Measurements from ENCODE around the gene ZNF593.

ZNF593 gene

GRCh38 chr1:26162220-26162709 lies 7.4 kb upstream of the ZNF593 start:
- Histone ChIP-seq H3K36me3 (no peaks in the 10 kb centered on the region), H4K20me1 (no peaks in the 10 kb centered on the region), H3K4me1 (peaks cover 47 to 85% (median 77%) of the 10 kb centered on the region in 10 experiments), H3K27ac (peak overlapping the region in 9 of 11 experiments; percentile 50 to 88 (median 83); a peak in 15 of 22 replicates), H3K4me2 (peak overlapping the region; percentile 93 to 100 (median 97)), H3K27me3 (peaks cover 0 to 29% (median 6%) of the 10 kb centered on the region in 11 experiments; a peak in 9 of 22 replicates), H3K9me3 (replicated peaks in 1 of 11) (no peaks in the 10 kb centered on the region), H3K9ac (peak overlapping the region; percentile 62 to 87 (median 79); a peak in 21 of 22 replicates), H3K4me3 (peak overlapping the region; percentile 53 to 68 (median 60))
- TF ChIP-seq Cebpa-rat (IDR thresholded peaks at IDR 0.05) = no peak

GRCh38 chr1:26163684-26164035 lies 6.0 kb upstream of the ZNF593 start:
- no peak for TF ChIP-seq Cebpa-rat (IDR thresholded peaks at IDR 0.05)
- Histone ChIP-seq H3K27me3 (peaks cover 0 to 29% (median 6%) of the 10 kb centered on the region in 11 experiments; a peak in 9 of 22 replicates), H4K20me1 (no peaks in the 10 kb centered on the region), H3K36me3 (no peaks in the 10 kb centered on the region), H3K27ac (peak overlapping the region in 1 of 11 experiments; percentile 26; a peak in 1 of 22 replicates), H3K4me3 (peak overlapping the region; percentile 46 to 68 (median 54)), H3K4me1 (peaks cover 42 to 71% (median 63%) of the 10 kb centered on the region in 10 experiments), H3K4me2 (peak overlapping the region; percentile 74 to 95 (median 91)), H3K9me3 (replicated peaks in 1 of 11) (no peaks in the 10 kb centered on the region), H3K9ac (peak overlapping the region in 10 of 11 experiments; percentile 47 to 75 (median 68); a peak in 18 of 22 replicates)

GRCh38 chr1:26164036-26164860 lies 5.5 kb upstream of the ZNF593 start:
- Histone ChIP-seq H3K27me3 (peaks cover 0 to 29% (median 6%) of the 10 kb centered on the region in 11 experiments; a peak in 9 of 22 replicates), H3K4me3 (peak overlapping the region; percentile 46 to 68 (median 54)), H3K4me2 (peak overlapping the region; percentile 74 to 95 (median 91))

GRCh38 chr1:26164861-26165842 lies 4.6 kb upstream of the ZNF593 start:
- TF ChIP-seq Cebpa-rat (IDR thresholded peaks at IDR 0.05) = no peak
- peak overlapping the region; percentile 74 to 95 (median 91) for H3K4me2 ChIP-seq
- H3K9ac ChIP-seq = peak overlapping the region in 9 of 11 experiments; percentile 51 to 75 (median 68); a peak in 15 of 22 replicates
- H3K9me3 ChIP-seq (replicated peaks in 1 of 11) = no peaks in the 10 kb centered on the region
- peak overlapping the region in 7 of 10 experiments; percentile 46 to 57 (median 52); a peak in 10 of 20 replicates for H3K4me3 ChIP-seq
- H3K4me1 ChIP-seq = peaks cover 27 to 66% (median 57%) of the 10 kb centered on the region in 10 experiments
- peak overlapping the region in 6 of 11 experiments; percentile 26 to 64 (median 50); a peak in 7 of 22 replicates for H3K27ac ChIP-seq
- peaks cover 0 to 26% (median 6%) of the 10 kb centered on the region in 11 experiments; a peak in 9 of 22 replicates for H3K27me3 ChIP-seq
- no peaks in the 10 kb centered on the region for H3K36me3 ChIP-seq
- H4K20me1 ChIP-seq = no peaks in the 10 kb centered on the region

More at GRCh38 chr1:26164036-26164860, 5.5 kb upstream of the ZNF593 start:
- H3K27ac ChIP-seq = peak overlapping the region in 9 of 11 experiments; percentile 26 to 64 (median 48); a peak in 13 of 22 replicates
- TF ChIP-seq Cebpa-rat (IDR thresholded peaks at IDR 0.05) = no peak
- H3K36me3 ChIP-seq = no peaks in the 10 kb centered on the region
- no peaks in the 10 kb centered on the region for H4K20me1 ChIP-seq
- H3K4me1 ChIP-seq = peaks cover 36 to 71% (median 63%) of the 10 kb centered on the region in 10 experiments
- peak overlapping the region; percentile 47 to 75 (median 67); a peak in 21 of 22 replicates for H3K9ac ChIP-seq
- no peaks in the 10 kb centered on the region for H3K9me3 ChIP-seq (replicated peaks in 1 of 11)

- Histone ChIP-seq H3K4me3 (no peak overlapping the region), H3K9me3 (replicated peaks in 1 of 11) (no peaks in the 10 kb centered on the region), H3K36me3 (peaks cover 0 to 13% (median 11%) of the 10 kb centered on the region in 11 experiments; a peak in 17 of 22 replicates), H3K27me3 (peaks cover 0 to 13% (median 6%) of the 10 kb centered on the region in 11 experiments; a peak in 8 of 22 replicates), H3K4me2 (no peak overlapping the region), H3K27ac (no peak overlapping the region), H3K9ac (no peak overlapping the region), H4K20me1 (peaks cover 0 to 16% (median 4%) of the 10 kb centered on the region in 11 experiments; a peak in 8 of 22 replicates), H3K4me1 (peaks cover 33 to 64% (median 57%) of the 10 kb centered on the region in 10 experiments)
- TF ChIP-seq Cebpa-rat (IDR thresholded peaks at IDR 0.05) = no peak
These were observed 2.9 kb upstream of the ZNF593 start for GRCh38 chr1:26166719-26167281.

DNA sequence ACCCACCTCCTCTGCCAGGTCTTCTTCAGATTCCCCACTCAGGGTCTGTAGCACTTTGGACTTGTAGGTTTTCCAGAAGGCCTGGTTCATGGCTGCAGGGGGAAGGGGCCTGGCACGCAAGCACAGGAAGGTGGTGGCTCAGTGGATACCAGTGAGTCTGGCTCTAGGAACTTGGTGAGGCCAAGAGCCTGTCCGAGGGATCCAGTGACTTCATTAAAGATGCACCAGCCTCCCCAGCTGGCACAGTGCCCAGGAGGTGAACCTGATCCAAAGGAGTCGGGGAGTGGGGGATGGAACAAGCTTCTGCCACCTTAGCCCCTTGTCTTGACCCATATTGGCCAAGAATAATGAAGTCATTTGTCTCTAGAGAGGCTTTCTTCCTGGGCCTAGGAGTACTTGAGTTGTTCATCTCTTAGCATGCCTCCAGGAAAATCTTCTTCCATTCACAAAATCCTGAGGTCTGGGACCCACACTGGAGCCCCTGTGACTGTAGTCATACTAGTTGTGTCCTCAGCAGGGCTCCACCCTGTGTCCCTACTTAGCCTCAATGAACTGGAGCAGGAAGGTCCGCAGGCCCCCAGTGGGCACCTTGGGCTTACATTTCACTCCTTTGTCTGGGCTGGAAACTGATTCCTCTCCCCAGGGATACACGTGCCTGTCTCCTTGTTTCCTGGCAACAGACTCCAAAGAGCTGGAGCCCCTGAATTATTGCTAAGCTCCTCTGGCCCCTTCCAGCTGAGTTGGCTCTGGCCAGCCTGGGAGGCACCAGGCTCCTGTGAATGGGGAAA lies 1.1 kb upstream of the ZNF593 start, which contains the start of gene C1orf232:
C1orf232 (minus strand) TSS at position 554 of the 788 bp plus-strand sequence; CDS start at position 90, 464 bp downstream.
- no peaks in the 10 kb centered on the region for H3K9me3 ChIP-seq (replicated peaks in 1 of 11)
- peaks cover 0 to 21% (median 4%) of the 10 kb centered on the region in 11 experiments; a peak in 8 of 22 replicates for H4K20me1 ChIP-seq
- no peak for TF ChIP-seq Cebpa-rat (IDR thresholded peaks at IDR 0.05)
- H3K27me3 ChIP-seq = no peaks in the 10 kb centered on the region; a peak in 1 of 22 replicates
- H3K36me3 ChIP-seq = peaks cover 0 to 24% (median 15%) of the 10 kb centered on the region in 11 experiments; a peak in 17 of 22 replicates
- H3K27ac ChIP-seq = peak within 1 kb of the TSS; percentile 52 to 96 (median 89)
- H3K4me1 ChIP-seq = peaks cover 32 to 52% (median 48%) of the 10 kb centered on the region in 10 experiments
- peak within 1 kb of the TSS; percentile 72 to 99 (median 88) for H3K4me3 ChIP-seq
- H3K4me2 ChIP-seq = peak within 1 kb of the TSS; percentile 89 to 100 (median 98)
- H3K9ac ChIP-seq = peak within 1 kb of the TSS; percentile 83 to 99 (median 91)

- Histone ChIP-seq H3K4me1 (peaks cover 28 to 47% (median 42%) of the 10 kb centered on the region in 10 experiments), H3K27me3 (no peaks in the 10 kb centered on the region), H3K4me3 (peak overlapping the region in 7 of 10 experiments; percentile 83 to 99 (median 88); a peak in 9 of 20 replicates), H3K27ac (peak overlapping the region in 5 of 11 experiments; percentile 81 to 96 (median 91); a peak in 5 of 22 replicates), H4K20me1 (peaks cover 0 to 21% (median 4%) of the 10 kb centered on the region in 11 experiments; a peak in 9 of 22 replicates), H3K9ac (peak overlapping the region in 7 of 11 experiments; percentile 83 to 99 (median 94); a peak in 10 of 22 replicates), H3K36me3 (peaks cover 0 to 24% (median 15%) of the 10 kb centered on the region in 11 experiments; a peak in 17 of 22 replicates), H3K9me3 (replicated peaks in 1 of 11) (no peaks in the 10 kb centered on the region), H3K4me2 (peak overlapping the region; percentile 89 to 100 (median 98); a peak in 21 of 22 replicates)
- no peak for TF ChIP-seq Cebpa-rat (IDR thresholded peaks at IDR 0.05)
These were observed 532 bp upstream of the ZNF593 start for GRCh38 chr1:26169198-26169554.
